ENCODE measurements around the gene MEI1. TPM values are rescaled to one million over a fixed set of nuclear protein-coding genes. Genes with fewer than 3 reads are reported as not detected.

Gene MEI1
- total RNA-seq, 1 experiment from 2014 or later, result 0.18 TPM

GRCh38 chr22:41672780-41673509, 26.4 kb upstream of the MEI1 start:
- DNase-seq (ENCODE audit: low read depth, low spot score), result peak; percentile 38
- BruUV-seq (replicated peaks), result no TSS peak
- Histone ChIP-seq H3K4me1 (ENCODE audit: control insufficient read depth, insufficient read depth, low read length) (peaks cover 27% of the 10 kb centered on the region), H3K4me3 (ENCODE audit: low read depth in 2 of 2, low read length in 2 of 2) (no peak overlapping the region), H3K27ac (ENCODE audit: low read length) (peak overlapping the region; percentile 70), H3K36me3 (ENCODE audit: control insufficient read depth, insufficient read depth, low read length) (no peaks in the 10 kb centered on the region), H3K27me3 (ENCODE audit: control insufficient read depth, insufficient read depth, low read length) (no peaks in the 10 kb centered on the region), H3K9me3 (ENCODE audit: control insufficient read depth, insufficient read depth, low read depth, low read length) (no peaks in the 10 kb centered on the region)
- ATAC-seq, result peak; percentile 55
- ChIA-PET POLR2A (no interaction called here), CTCF (interaction anchor here (0.7 kb wide), 1 partner anchor 269 kb away, joined by 12 read pairs; no protein-coding TSS in a partner anchor)
- intact Hi-C loops (cut with micrococcal nuclease; ENCODE audit: unreplicated experiment), result no loop called here
- TF ChIP-seq REST (IDR thresholded peaks at IDR 0.05; ENCODE audit: insufficient read depth in 1 of 2, low read depth in 2 of 2, low read length in 1 of 2) (no peak), CTCF (IDR thresholded peaks at IDR 0.05) (peak; percentile 86), TCF7L2 (IDR thresholded peaks at IDR 0.05; ENCODE audit: low read depth, low read length) (no peak), SIN3A (IDR thresholded peaks at IDR 0.05; ENCODE audit: borderline replicate concordance, insufficient read depth, low read depth, low read length) (no peak), POLR2AphosphoS5 (IDR thresholded peaks at IDR 0.05; ENCODE audit: low read depth, low read length) (0 out of 2 replicates have a peak, but pooled peaks have one; percentile 24)
- in situ Hi-C loops (cut with HindIII; ENCODE audit: low pct_unique_long_range_greater_than_20kb, low sequenced_read_pairs), result no loop called here

- in situ Hi-C loops (cut with HindIII; ENCODE audit: low pct_unique_long_range_greater_than_20kb, low sequenced_read_pairs), result no loop called here
Measured at GRCh38 chr22:41674846-41675340, 24.4 kb upstream of the MEI1 start.

More at GRCh38 chr22:41674846-41675340, 24.4 kb upstream of the MEI1 start:
- no peak overlapping the region for H3K4me3 ChIP-seq (ENCODE audit: low read depth in 2 of 2, low read length in 2 of 2)
- BruUV-seq (replicated peaks), result no TSS peak
- H3K36me3 ChIP-seq (ENCODE audit: control insufficient read depth, insufficient read depth, low read length), result no peaks in the 10 kb centered on the region; the same call in 1 of the 2 replicates
- no peak for ATAC-seq
- no peaks in the 10 kb centered on the region for H3K27me3 ChIP-seq (ENCODE audit: control insufficient read depth, insufficient read depth, low read length)
- intact Hi-C loops (cut with micrococcal nuclease; ENCODE audit: unreplicated experiment), result no loop called here
- no peak overlapping the region for H3K27ac ChIP-seq (ENCODE audit: low read length)
- CTCF ChIA-PET, result no interaction called here
- TF ChIP-seq REST (IDR thresholded peaks at IDR 0.05; ENCODE audit: insufficient read depth in 1 of 2, low read depth in 2 of 2, low read length in 1 of 2) (no peak), CTCF (IDR thresholded peaks at IDR 0.05) (no peak), SIN3A (IDR thresholded peaks at IDR 0.05; ENCODE audit: borderline replicate concordance, insufficient read depth, low read depth, low read length) (no peak), POLR2AphosphoS5 (IDR thresholded peaks at IDR 0.05; ENCODE audit: low read depth, low read length) (no peak), TCF7L2 (IDR thresholded peaks at IDR 0.05; ENCODE audit: low read depth, low read length) (no peak)
- H3K4me1 ChIP-seq (ENCODE audit: control insufficient read depth, insufficient read depth, low read length), result peaks cover 19% of the 10 kb centered on the region
- no peak for DNase-seq (ENCODE audit: low read depth, low spot score)
- no peaks in the 10 kb centered on the region for H3K9me3 ChIP-seq (ENCODE audit: control insufficient read depth, insufficient read depth, low read depth, low read length)
- POLR2A ChIA-PET, result no interaction called here

All from Panc1 (cell line).